Measurements from ENCODE around the gene SBF1. TPM values are rescaled to one million over a fixed set of nuclear protein-coding genes. Genes with fewer than 3 reads are reported as not detected.
A peak's percentile ranks its signal among the peaks of the same experiment; 100 is the strongest.
"Not testable (repeated sequence)": the region's sequence is repeated elsewhere in the genome, so short reads cannot be mapped to it uniquely, and the experiment has no call there.

Gene SBF1
- total RNA-seq, 1 donor from 2014 or later, result 73.4 TPM

- no peak for DNase-seq (ENCODE audit: low spot score)
- intact Hi-C loops (cut with DNase I), result no loop called here
- no peak for ATAC-seq
Measured at GRCh38 chr22:50418624-50419023, 56.2 kb downstream of the SBF1 start.

- DNase-seq (ENCODE audit: low spot score), result no peak
- ATAC-seq, result no peak
- intact Hi-C loops (cut with DNase I), result no loop called here
Measured at GRCh38 chr22:50417411-50418210, 57.2 kb downstream of the SBF1 start.

- DNase-seq (ENCODE audit: low spot score) (no peak), ATAC-seq (no peak)
- intact Hi-C loops (cut with DNase I), result no loop called here
Measured at GRCh38 chr22:50416996-50417395, 57.8 kb downstream of the SBF1 start.

GRCh38 chr22:50415426-50415825, 59.4 kb downstream of the SBF1 start:
- ATAC-seq (no peak), DNase-seq (ENCODE audit: low spot score) (no peak)
- intact Hi-C loops (cut with DNase I), result no loop called here

GRCh38 chr22:50414476-50415248, 60.2 kb downstream of the SBF1 start:
- ATAC-seq, result no peak
- DNase-seq (ENCODE audit: low spot score), result no peak
- intact Hi-C loops (cut with DNase I), result no loop called here

GRCh38 chr22:50408954-50409353, 65.9 kb downstream of the SBF1 start:
- DNase-seq (ENCODE audit: low spot score); ATAC-seq; intact Hi-C loops (cut with DNase I): not testable (repeated sequence)

- intact Hi-C loops (cut with DNase I), result no loop called here
- no peak for ATAC-seq
Measured at GRCh38 chr22:50408311-50408710, 66.5 kb downstream of the SBF1 start.

GRCh38 chr22:50406416-50407170, 68.2 kb downstream of the SBF1 start:
- intact Hi-C loops (cut with DNase I), result no loop called here
- no peak for ATAC-seq

More at GRCh38 chr22:50408311-50408710, 66.5 kb downstream of the SBF1 start:
- no peak for DNase-seq (ENCODE audit: low spot score)

GRCh38 chr22:50403701-50404101, 71.1 kb downstream of the SBF1 start:
- intact Hi-C loops (cut with DNase I), result no loop called here
- DNase-seq (ENCODE audit: low spot score) (peak; percentile 83), ATAC-seq (peak; percentile 65)

More at GRCh38 chr22:50406416-50407170, 68.2 kb downstream of the SBF1 start:
- no peak for DNase-seq (ENCODE audit: low spot score)

- ATAC-seq (no peak), DNase-seq (ENCODE audit: low spot score) (no peak)
- intact Hi-C loops (cut with DNase I), result no loop called here
Measured at GRCh38 chr22:50401907-50402306, 72.9 kb downstream of the SBF1 start.

- ATAC-seq (no peak), DNase-seq (ENCODE audit: low spot score) (no peak)
- intact Hi-C loops (cut with DNase I), result no loop called here
Measured at GRCh38 chr22:50400931-50401330, 73.9 kb downstream of the SBF1 start.

GRCh38 chr22:50400406-50400805, 74.4 kb downstream of the SBF1 start:
- DNase-seq (ENCODE audit: low spot score) (no peak), ATAC-seq (no peak)
- intact Hi-C loops (cut with DNase I), result no loop called here

GRCh38 chr22:50399751-50400331, 75.0 kb downstream of the SBF1 start:
- intact Hi-C loops (cut with DNase I), result no loop called here
- peak; percentile 68 for ATAC-seq

GRCh38 chr22:50398831-50399648, 75.8 kb downstream of the SBF1 start:
- intact Hi-C loops (cut with DNase I), result no loop called here
- no peak for ATAC-seq
- no peak for DNase-seq (ENCODE audit: low spot score)

More at GRCh38 chr22:50399751-50400331, 75.0 kb downstream of the SBF1 start:
- DNase-seq (ENCODE audit: low spot score), result no peak

- ATAC-seq; intact Hi-C loops (cut with DNase I); DNase-seq (ENCODE audit: low spot score): not testable (repeated sequence)
Measured at GRCh38 chr22:50397371-50398060, 77.3 kb downstream of the SBF1 start.

GRCh38 chr22:50396751-50397370, 78.0 kb downstream of the SBF1 start:
- DNase-seq (ENCODE audit: low spot score), result no peak
- ATAC-seq, result no peak
- intact Hi-C loops (cut with DNase I), result no loop called here

All from sciatic nerve (tissue), 2 donors.